GM19468 (cell line): ENCODE measurements around the gene SCLY.
"Not testable (repeated sequence)": the region's sequence is repeated elsewhere in the genome, so short reads cannot be mapped to it uniquely, and the experiment has no call there.

ENCODE experiments used
- ATAC-seq: cut with Tn5 transposase; IDR thresholded peaks from one replicate; pipeline ENCODE4 v1.9.1; 2021; ENCODE audit warnings: mild to moderate bottlenecking, moderate library complexity, moderate number of reproducible peaks; ENCODE audit not compliant: unreplicated experiment; ENCODE audit errors: extremely low read depth

Gene SCLY

GRCh38 chr2:238039151-238039550, 21.6 kb upstream of the SCLY start:
- ATAC-seq = no peak

DNA sequence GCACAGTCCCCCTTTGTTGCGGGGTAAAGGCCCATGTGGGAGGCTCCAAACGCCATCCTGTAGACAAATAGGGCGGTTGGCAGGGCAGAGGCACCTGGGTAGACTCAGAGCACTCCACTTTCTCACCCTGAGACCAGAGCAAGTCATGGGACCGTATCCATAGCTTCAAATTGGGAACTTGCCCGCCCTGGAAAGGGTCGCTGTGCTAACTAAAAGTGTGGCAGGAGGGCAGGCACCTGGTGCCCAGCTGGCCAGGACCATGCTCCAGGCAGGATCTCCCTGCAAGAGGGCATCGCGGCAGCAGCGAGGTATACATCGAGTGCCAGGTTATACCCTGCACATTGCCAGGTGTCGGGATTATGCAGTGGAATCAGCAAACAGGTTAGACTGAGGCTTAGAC, 20.8 kb upstream of the SCLY start:
- ATAC-seq = no peak

DNA sequence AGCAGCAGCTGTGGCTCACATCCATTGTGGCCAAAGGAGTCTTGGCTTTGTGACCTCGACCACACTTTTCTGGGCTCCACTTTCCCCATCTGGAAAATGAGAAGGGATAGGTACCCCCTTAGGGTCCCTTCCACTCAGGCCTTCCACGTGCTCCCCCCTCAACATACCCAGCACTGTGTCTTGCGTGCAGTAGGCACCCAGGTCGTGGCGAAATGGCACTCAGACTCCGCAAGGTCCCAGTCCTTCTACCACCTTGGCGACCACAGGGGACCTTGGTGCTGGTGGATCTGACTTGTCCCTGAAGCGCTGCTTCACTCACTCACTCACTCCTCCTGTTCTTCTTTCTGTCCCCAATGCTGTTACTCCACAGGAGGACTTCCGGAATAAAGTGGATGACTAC, 19.9 kb upstream of the SCLY start:
- ATAC-seq = no peak

GRCh38 chr2:238042090-238042489, 18.7 kb upstream of the SCLY start:
- ATAC-seq = no peak

GRCh38 chr2:238042849-238043584, 17.8 kb upstream of the SCLY start:
- ATAC-seq = no peak

DNA sequence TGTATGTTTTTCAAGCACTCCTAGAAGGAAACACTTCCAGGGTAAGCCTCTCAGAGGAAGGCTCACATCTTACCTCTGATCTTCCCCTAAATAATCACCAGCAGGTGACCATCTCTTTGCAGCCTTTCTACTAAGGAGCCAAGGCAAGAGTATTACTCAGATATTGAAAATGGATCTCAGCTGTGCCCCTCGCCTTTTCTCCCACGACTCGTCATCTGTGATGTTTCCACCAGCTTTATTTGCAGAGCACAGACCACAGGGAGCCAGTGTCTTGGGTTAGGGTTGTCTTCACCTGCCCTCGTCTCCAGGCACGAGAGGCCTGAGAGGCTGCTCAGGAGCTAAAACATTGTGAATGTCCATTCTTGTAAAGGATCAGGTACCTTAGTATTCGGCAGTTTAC, 16.9 kb upstream of the SCLY start:
- no peak for ATAC-seq

DNA sequence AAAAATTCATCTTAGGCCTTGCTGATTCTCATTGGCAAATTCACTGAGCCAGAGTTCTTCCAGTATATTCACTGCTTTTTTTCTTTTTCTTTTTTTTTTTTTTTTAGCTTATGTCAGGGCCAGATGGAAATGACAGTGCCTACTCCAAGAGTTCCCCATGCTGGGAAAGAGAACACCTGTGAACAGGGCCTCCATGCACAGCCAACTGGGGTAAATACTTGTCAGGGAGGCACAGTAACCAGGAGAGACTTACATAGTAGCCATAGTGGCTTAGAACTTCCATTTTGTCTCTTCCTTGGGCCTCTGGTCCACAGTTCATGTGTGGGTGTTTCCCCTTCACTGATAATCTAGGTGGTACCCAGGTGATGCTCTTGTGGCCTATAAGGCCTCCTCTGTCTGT, 15.2 kb upstream of the SCLY start:
- ATAC-seq = no peak

DNA sequence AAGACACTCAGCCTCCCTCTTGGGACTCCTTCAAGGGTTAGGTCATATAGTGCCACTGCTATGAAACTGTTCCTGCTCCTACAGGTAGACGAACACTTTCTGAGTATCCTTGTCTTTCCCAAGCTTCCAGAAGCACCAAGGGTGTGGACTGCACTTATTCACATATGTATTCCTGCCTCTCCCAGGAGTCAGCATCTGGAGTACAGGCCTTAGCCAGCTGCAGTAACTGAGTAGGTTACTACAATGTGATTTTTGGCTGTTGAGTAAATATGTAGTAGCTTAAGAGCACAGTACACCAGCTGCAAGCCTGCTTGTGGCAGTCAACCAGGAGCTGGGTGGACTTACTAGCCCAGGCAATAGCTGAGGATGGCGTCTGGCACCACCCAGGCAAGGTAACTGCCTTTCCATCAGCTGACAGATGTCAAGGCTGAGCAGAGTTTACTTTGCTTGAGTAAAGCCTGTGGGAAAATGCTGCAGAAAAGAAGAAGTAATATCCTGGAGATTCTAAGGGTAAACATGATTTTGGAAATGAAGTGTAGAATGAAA, 14.0 kb upstream of the SCLY start:
- no peak for ATAC-seq

- ATAC-seq = no peak
Measured at GRCh38 chr2:238053191-238053776, 7.5 kb upstream of the SCLY start.

GRCh38 chr2:238055841-238056240, 5.0 kb upstream of the SCLY start:
- no peak for ATAC-seq

GRCh38 chr2:238057696-238058575, 2.9 kb upstream of the SCLY start:
- not testable (repeated sequence) for ATAC-seq

DNA sequence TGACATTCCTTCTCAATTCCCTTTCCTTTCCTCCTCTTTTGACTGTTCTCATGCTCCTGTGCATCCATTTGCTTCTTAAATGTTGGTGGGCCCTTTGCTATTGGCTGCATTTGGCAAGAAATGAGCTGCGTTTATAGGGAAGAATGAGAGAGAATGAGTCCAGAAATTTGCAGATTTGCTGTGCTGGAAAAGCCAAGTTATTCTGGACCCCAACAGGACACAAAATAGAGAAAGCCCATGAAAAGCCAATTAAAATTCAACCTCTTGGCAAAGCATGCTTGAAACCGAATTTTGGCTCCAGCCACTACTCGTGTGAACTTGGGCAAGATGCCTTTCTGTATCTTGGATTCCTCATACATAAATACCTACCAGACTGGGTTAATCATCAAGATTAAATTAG, 1.3 kb upstream of the SCLY start:
- ATAC-seq = no peak

DNA sequence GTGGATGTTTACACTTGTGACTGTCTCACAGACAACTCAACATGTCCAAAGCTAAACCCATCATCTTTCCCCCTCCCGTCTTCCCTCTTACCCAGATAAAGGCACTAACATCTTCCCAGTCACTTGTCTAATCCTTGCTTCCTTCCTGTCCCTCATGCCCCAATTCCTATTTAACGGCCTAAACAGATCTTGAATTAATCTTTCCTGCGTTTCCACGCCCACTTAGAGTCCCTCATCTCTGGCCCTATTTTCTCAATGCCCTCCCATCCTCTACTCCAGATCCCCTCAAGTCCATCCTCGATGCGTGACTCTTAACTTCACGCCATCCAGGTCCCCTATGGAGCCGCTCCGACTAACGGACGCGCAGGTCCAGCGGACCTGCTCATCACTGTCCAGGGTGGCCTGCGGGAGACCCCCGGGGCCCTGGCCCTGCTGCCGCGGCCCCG, 682 bp upstream of the SCLY start:
- ATAC-seq = no peak

GRCh38 chr2:238061315-238062202, 758 bp downstream of the SCLY start:
- ATAC-seq = no peak

DNA sequence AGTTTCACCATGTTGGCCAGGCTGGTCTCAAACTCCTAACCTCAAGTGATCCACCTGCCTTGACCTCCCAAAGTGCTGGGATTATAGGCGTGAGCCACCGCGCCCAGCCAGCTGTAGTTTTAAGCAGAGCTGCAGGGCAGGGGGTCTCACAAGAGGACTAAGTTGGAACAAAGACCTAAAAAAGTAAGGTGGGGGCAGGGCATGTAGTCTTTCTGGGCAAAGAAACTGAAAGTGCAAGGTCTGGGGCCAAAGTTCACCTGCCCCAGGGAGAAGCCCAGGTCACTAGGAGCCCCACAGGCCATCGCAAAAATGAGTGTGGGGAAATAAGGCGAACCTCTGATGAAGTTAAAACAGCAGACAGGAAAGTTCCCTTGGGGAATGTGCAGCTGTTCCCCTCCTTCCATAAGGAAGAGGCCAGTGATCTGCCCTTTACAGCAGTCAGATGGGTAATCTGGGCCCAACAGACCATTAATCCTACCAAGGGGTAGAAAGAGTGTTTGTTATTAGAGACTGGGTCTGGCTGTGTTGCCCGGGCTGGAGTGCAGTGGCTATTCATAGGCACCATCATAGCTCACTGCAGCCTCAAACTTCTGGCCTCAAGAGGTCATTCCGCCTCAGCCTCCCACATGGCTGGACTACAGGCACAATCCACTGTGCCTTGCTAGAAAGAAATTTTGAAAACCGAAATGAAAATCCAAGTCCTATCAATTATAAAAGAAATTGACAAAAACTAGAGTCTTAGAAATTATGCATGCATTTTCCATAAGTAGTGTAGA, 2.8 kb downstream of the SCLY start:
- no peak for ATAC-seq

- ATAC-seq = no peak
Measured at GRCh38 chr2:238064376-238064775, 3.6 kb downstream of the SCLY start.

DNA sequence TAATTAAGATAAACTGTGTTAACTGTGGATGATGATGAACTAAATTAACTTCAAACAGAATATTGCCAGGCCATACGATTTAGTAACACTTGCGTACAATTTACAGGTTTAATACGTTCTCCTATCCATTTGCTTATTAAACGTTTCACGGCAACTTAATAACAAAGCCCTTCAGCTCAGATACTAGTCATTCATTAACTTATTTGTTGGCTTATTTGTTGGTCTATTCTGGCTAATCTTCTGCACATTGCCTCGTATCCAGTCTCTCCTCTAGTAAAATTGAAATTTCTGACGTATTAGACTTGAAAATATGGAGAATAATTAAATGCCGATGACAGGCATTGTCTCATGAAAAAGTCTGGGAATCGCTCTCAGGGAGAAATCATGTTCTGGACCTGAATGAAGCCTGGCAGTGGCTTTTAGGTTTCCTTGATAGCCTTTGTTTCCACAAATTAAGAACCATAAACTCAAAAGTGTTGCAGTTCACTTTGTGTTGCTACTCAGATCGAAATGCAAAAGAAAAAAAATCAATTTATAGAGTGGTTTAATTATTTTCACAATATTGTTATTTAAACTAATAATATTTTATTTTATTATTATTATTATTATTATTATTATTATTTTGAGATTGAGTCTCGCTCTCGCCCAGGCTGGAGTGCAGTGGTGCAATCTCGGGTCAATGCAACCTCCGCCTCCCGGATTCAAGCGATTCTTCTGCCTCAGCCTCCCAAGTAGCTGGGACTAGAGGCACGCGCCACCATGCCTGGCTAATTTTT, 4.5 kb downstream of the SCLY start:
- no peak for ATAC-seq

DNA sequence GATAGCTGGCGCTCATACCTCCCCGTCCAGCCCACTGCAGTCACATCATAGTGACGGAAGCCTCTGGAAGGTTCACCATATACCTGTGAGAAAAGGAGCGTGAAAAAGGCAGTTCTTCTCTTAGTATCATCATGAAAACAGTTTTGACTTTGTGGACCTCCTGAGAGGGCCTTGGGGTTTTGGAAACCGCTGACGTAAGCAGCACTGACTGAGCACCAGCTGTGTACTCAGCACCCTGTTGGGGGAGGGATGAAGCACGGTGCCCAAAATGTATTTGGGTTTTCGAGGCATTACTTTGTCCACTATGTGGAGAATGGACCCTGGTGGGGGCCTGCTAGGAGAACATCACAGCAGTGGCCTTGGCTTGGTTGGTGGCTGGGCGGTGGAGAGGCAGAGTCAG, 5.4 kb downstream of the SCLY start:
- no peak for ATAC-seq
